Ishikawa (cell line): Measurements from ENCODE around the gene FAM174C.
A peak's percentile ranks its signal among the peaks of the same experiment; 100 is the strongest.

Experiments
- CEBPB ChIP-seq: IDR thresholded peaks from 2 replicates; pipeline ENCODE4 v1.6.1; 2012
- CREB1 ChIP-seq: IDR thresholded peaks from 2 replicates; pipeline ENCODE4 v1.6.1; 2012; ENCODE audit warnings: low read depth
- EGR1 ChIP-seq: IDR thresholded peaks from 2 replicates; pipeline ENCODE4 v1.6.1; 2012
- EP300 ChIP-seq: IDR thresholded peaks from 2 replicates; pipeline ENCODE4 v1.6.1; 2012; ENCODE audit warnings: borderline replicate concordance
- FOXM1 ChIP-seq: IDR thresholded peaks from 2 replicates; pipeline ENCODE4 v1.6.1; 2012; ENCODE audit warnings: low read depth, borderline replicate concordance
- MAX ChIP-seq: IDR thresholded peaks from 2 replicates; pipeline ENCODE4 v1.6.1; 2012
- NFIC ChIP-seq: IDR thresholded peaks from 2 replicates; pipeline ENCODE4 v1.6.1; 2012
- RAD21 ChIP-seq: IDR thresholded peaks from 2 replicates; pipeline ENCODE4 v1.6.1; 2012; ENCODE audit warnings: low read depth
- REST ChIP-seq: IDR thresholded peaks from 2 replicates; pipeline ENCODE4 v1.6.1; 2012; ENCODE audit warnings: low read depth, mild to moderate bottlenecking
- TAF1 ChIP-seq: IDR thresholded peaks from 2 replicates; pipeline ENCODE4 v1.6.1; 2012; ENCODE audit warnings: low read depth, mild to moderate bottlenecking
- TCF12 ChIP-seq: IDR thresholded peaks from 2 replicates; pipeline ENCODE4 v1.6.1; 2012; ENCODE audit warnings: low read depth
- TEAD4 ChIP-seq: IDR thresholded peaks from 2 replicates; pipeline ENCODE4 v1.6.1; 2012
- USF1 ChIP-seq: IDR thresholded peaks from 2 replicates; pipeline ENCODE4 v1.6.1; 2012
- YY1 ChIP-seq: IDR thresholded peaks from 2 replicates; pipeline ENCODE4 v1.6.1; 2012; ENCODE audit warnings: low read depth
- ZBTB7A ChIP-seq: IDR thresholded peaks from 2 replicates; pipeline ENCODE4 v1.6.1; 2012; ENCODE audit warnings: low read depth

Gene FAM174C

GRCh38 chr19:1251330-1252220 lies 23.8 kb upstream of the FAM174C start:
- no peak for TF ChIP-seq CREB1
- TF ChIP-seq NFIC = no peak
- TF ChIP-seq EGR1 = no peak
- TF ChIP-seq ZBTB7A = peak; percentile 13
- TF ChIP-seq USF1 = no peak
- peak; percentile 8; the same call in 1 of the 2 replicates for TF ChIP-seq MAX
- no peak for TF ChIP-seq FOXM1

DNA sequence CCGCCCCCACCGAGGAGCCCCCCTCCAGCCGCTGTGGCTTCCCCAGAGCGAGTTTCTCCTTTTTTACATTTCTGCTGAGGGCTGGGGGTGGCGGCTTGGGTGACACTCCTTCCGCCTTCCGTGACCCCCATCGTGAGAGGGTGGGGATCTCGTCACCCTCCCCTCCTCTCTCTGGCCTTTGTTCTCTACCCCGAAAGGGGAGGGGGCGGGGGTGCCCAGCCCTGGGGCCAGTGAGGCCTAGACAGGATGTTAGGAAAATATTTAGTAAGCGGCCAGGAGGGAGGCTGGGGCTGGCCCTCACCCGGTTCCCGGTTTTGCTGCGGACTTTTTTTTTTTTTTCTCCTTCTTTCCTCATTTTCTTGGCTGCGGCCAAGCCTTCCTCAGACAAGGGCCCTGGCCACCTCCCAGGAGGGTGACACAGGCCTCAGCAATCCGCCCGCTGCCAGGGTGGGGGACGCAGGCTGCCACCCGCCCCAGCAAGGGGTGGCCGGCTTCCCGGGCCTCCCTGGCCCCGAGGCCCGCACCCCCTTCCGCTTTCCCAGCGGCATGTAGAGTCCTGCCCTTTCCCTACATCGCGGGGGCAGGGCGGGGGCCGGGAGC lies 23.0 kb upstream of the FAM174C start:
- TF ChIP-seq TCF12 = peak; percentile 91
- TF ChIP-seq RAD21 = no peak
- TF ChIP-seq FOXM1 = peak; percentile 52; the same call in 1 of the 2 replicates
- TF ChIP-seq YY1 = peak; percentile 24; the same call in 1 of the 2 replicates
- no peak for TF ChIP-seq REST
- TF ChIP-seq CREB1 = no peak
- TF ChIP-seq NFIC = peak; percentile 71
- peak; percentile 87 for TF ChIP-seq EP300
- peak; percentile 72; the same call in 1 of the 2 replicates for TF ChIP-seq TEAD4
- TF ChIP-seq CEBPB = peak; percentile 51; the same call in 1 of the 2 replicates
- TF ChIP-seq MAX = peak; percentile 30; the same call in 1 of the 2 replicates

DNA sequence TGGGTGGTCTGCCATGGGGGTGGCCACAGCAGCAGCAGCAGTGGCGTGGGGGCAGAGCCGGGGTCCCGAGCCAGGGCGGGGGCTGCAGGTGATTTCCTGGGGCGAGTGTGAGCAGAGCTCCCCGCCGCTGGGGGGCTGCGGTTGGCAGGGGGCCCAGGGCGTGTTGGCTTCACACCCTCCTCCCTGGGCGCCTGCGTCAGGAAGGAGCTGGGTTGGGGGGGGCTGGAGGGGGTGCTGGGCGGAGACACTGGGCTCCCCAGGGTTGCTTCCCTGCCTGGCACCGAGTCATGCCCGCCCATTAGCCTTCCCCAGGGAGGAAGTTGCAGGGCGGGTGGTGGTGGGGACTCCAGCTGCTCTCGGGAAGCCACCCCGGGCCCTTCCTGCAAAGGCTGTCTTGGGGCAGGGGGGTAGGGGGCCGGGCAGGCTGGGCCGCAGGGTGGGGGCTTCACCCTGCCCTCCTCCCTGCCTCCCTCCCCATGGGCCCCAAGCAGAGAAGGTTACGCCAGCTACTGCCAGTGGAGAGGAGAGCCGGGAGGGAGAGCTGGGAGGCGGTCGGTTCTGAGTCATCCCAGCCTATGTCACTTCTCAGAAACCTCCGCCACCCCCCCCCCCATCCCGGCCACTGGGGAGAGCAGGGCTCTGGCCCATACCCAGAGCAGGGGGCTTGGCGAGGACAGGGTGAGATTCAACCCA lies 22.4 kb upstream of the FAM174C start:
- peak; percentile 27; the same call in 1 of the 2 replicates for TF ChIP-seq FOXM1
- TF ChIP-seq REST = no peak
- TF ChIP-seq EGR1 = 0 out of 2 replicates have a peak, but pooled peaks have one; percentile 0
- no peak for TF ChIP-seq TAF1
- no peak for TF ChIP-seq USF1
- TF ChIP-seq NFIC = peak; percentile 81
- TF ChIP-seq EP300 = 0 out of 2 replicates have a peak, but pooled peaks have one; percentile 19
- no peak for TF ChIP-seq CREB1
- TF ChIP-seq CEBPB = no peak
- TF ChIP-seq TEAD4 = no peak
- peak; percentile 26 for TF ChIP-seq MAX
- peak; percentile 18; the same call in 1 of the 2 replicates for TF ChIP-seq YY1
- peak; percentile 61 for TF ChIP-seq TCF12
- no peak for TF ChIP-seq RAD21
- peak; percentile 95 for TF ChIP-seq ZBTB7A

DNA sequence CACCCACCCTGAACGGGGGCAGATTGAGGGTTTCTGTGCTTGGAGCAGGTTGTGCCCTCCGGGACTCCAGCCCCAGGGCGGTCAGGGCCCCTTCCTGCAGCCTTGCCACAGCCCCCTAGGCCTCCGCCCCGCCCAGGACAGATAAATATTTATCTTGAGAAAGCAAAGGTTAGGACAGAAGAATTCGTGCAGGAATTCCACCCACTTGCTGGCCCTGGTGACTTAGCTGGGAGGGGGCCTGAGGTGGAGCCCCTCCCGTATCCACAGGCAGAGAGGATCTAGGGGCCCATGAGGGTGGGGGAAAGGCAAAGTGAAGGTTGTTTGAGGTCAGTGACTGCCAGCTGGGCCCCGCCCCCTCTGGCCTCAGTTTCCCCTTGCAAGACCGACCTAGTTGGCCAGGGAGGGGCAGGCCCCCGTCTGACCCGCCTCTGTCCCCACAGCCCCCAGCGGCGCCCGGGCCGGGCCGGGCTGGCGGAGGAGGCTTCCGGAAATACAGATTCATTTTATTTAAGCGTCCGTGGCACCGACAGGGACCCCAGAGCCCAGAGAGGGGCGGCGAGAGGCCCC lies 21.7 kb upstream of the FAM174C start:
- TF ChIP-seq REST = no peak
- no peak for TF ChIP-seq CEBPB
- TF ChIP-seq RAD21 = no peak
- no peak for TF ChIP-seq CREB1
- no peak for TF ChIP-seq ZBTB7A
- TF ChIP-seq USF1 = no peak
- TF ChIP-seq TAF1 = no peak
- TF ChIP-seq MAX = no peak
- no peak for TF ChIP-seq NFIC
- TF ChIP-seq TCF12 = no peak
- no peak for TF ChIP-seq FOXM1
- TF ChIP-seq TEAD4 = no peak
- no peak for TF ChIP-seq EGR1
- TF ChIP-seq EP300 = no peak
- TF ChIP-seq YY1 = no peak
